HEK293 (cell line): ENCODE results near the gene PJVK.
A peak's percentile ranks its signal among the peaks of the same experiment; 100 is the strongest.

Experiments used
- BCL11A ChIP-seq: fragments of 450-650 bp; formaldehyde crosslinking; IDR thresholded peaks from 2 replicates; pipeline ENCODE4 v1.5.1; 2016; ENCODE audit warnings: low read depth, missing biosample characterization, missing genetic modification characterization
- BCL11B ChIP-seq: fragments of 450-650 bp; formaldehyde crosslinking; IDR thresholded peaks from 2 replicates; pipeline ENCODE4 v1.5.1; 2016; ENCODE audit warnings: low read depth, missing biosample characterization, missing genetic modification characterization
- FEZF1 ChIP-seq: fragments of 450-650 bp; formaldehyde crosslinking; IDR thresholded peaks from 2 replicates; pipeline ENCODE4 v1.5.1; 2016; ENCODE audit warnings: missing biosample characterization, missing genetic modification characterization
- IKZF3 ChIP-seq: fragments of 450-650 bp; IDR thresholded peaks from 2 replicates; pipeline ENCODE4 v1.5.0; 2018; ENCODE audit warnings: missing biosample characterization, mild to moderate bottlenecking, missing genetic modification characterization, moderate library complexity
- MZF1 ChIP-seq: fragments of 450-650 bp; formaldehyde crosslinking; IDR thresholded peaks from 2 replicates; pipeline ENCODE4 v1.5.1; 2017; ENCODE audit warnings: missing biosample characterization, missing genetic modification characterization, borderline replicate concordance
- SCRT2 ChIP-seq: fragments of 450-650 bp; formaldehyde crosslinking; IDR thresholded peaks from 2 replicates; pipeline ENCODE4 v1.5.1; 2016; ENCODE audit warnings: missing biosample characterization, missing genetic modification characterization
- SP7 ChIP-seq: fragments of 450-650 bp; formaldehyde crosslinking; IDR thresholded peaks from 2 replicates; pipeline ENCODE4 v1.5.1; 2016; ENCODE audit warnings: missing biosample characterization, missing genetic modification characterization
- ZBTB8A ChIP-seq: fragments of 450-650 bp; formaldehyde crosslinking; IDR thresholded peaks from 2 replicates; pipeline ENCODE4 v1.5.1; 2016; ENCODE audit warnings: missing biosample characterization, missing genetic modification characterization
- ZFP3 ChIP-seq: fragments of 450-650 bp; formaldehyde crosslinking; IDR thresholded peaks from 2 replicates; pipeline ENCODE4 v1.5.1; 2016; ENCODE audit warnings: low read depth, missing biosample characterization, missing genetic modification characterization
- ZIC2 ChIP-seq: fragments of 450-650 bp; formaldehyde crosslinking; IDR thresholded peaks from 2 replicates; pipeline ENCODE4 v1.5.1; 2016; ENCODE audit warnings: missing biosample characterization, missing genetic modification characterization
- ZNF274 ChIP-seq, 2 experiments: fragments of 200-500 bp in 1 of 2; fragments of 450-650 bp in 1 of 2; sonication (Bioruptor generic) in 1 of 2; formaldehyde crosslinking in 1 of 2; IDR thresholded peaks; 2 replicates each; pipeline versions ENCODE4 v1.5.1 to v1.6.1; 2014 to 2016; ENCODE audit warnings: borderline replicate concordance in 1 of 2, inconsistent platforms in 1 of 2, low read length in 1 of 2, missing biosample characterization in 1 of 2, missing genetic modification characterization in 1 of 2
- ZNF335 ChIP-seq: fragments of 450-650 bp; formaldehyde crosslinking; conservative IDR thresholded peaks from 2 replicates; pipeline ENCODE4 v1.5.1; 2016; ENCODE audit warnings: missing biosample characterization, missing genetic modification characterization
- ZNF37A ChIP-seq: fragments of 450-650 bp; IDR thresholded peaks from 2 replicates; pipeline ENCODE4 v1.5.1; 2018; ENCODE audit warnings: missing biosample characterization, missing genetic modification characterization
- ZNF521 ChIP-seq: fragments of 450-650 bp; formaldehyde crosslinking; IDR thresholded peaks from 2 replicates; pipeline ENCODE4 v1.5.1; 2017; ENCODE audit warnings: missing biosample characterization, mild to moderate bottlenecking, missing genetic modification characterization
- ZNF530 ChIP-seq: fragments of 450-650 bp; formaldehyde crosslinking; IDR thresholded peaks from 2 replicates; pipeline ENCODE4 v1.5.1; 2016; ENCODE audit warnings: low read depth, missing biosample characterization, missing genetic modification characterization
- ZNF558 ChIP-seq: fragments of 450-650 bp; formaldehyde crosslinking; IDR thresholded peaks from 2 replicates; pipeline ENCODE4 v1.5.1; 2016; ENCODE audit warnings: missing biosample characterization, missing genetic modification characterization
- ZNF707 ChIP-seq: fragments of 450-650 bp; formaldehyde crosslinking; IDR thresholded peaks from 2 replicates; pipeline ENCODE4 v1.5.1; 2016; ENCODE audit warnings: missing biosample characterization, missing genetic modification characterization
- ZNF777 ChIP-seq: fragments of 450-650 bp; formaldehyde crosslinking; IDR thresholded peaks from 2 replicates; pipeline ENCODE4 v1.5.1; 2017; ENCODE audit warnings: missing biosample characterization, missing genetic modification characterization, borderline replicate concordance
- ZNF843 ChIP-seq: fragments of 450-650 bp; formaldehyde crosslinking; IDR thresholded peaks from 2 replicates; pipeline ENCODE4 v1.5.1; 2016; ENCODE audit warnings: missing biosample characterization, missing genetic modification characterization
- TF ChIP-seq, protein P1 (sequence below): fragments of 450-650 bp; formaldehyde crosslinking; IDR thresholded peaks from 2 replicates; pipeline ENCODE4 v1.5.1; 2017; ENCODE audit warnings: missing biosample characterization, missing genetic modification characterization
- TF ChIP-seq, protein P2 (sequence below): fragments of 450-650 bp; formaldehyde crosslinking; IDR thresholded peaks from 2 replicates; pipeline ENCODE4 v1.5.1; 2016; ENCODE audit warnings: missing biosample characterization, missing genetic modification characterization, low read depth
- TF ChIP-seq, protein P3 (sequence below): fragments of 450-650 bp; formaldehyde crosslinking; IDR thresholded peaks from 2 replicates; pipeline ENCODE4 v1.5.1; 2016; ENCODE audit warnings: missing biosample characterization, missing genetic modification characterization
- TF ChIP-seq, protein P4 (sequence below): fragments of 450-650 bp; formaldehyde crosslinking; IDR thresholded peaks from 2 replicates; pipeline ENCODE4 v1.5.1; 2017; ENCODE audit warnings: missing biosample characterization, missing genetic modification characterization
- TF ChIP-seq, protein P5 (sequence below): fragments of 450-650 bp; formaldehyde crosslinking; IDR thresholded peaks from 2 replicates; pipeline ENCODE4 v1.5.1; 2017; ENCODE audit warnings: missing biosample characterization, missing genetic modification characterization
- TF ChIP-seq, protein P6 (sequence below): fragments of 450-650 bp; formaldehyde crosslinking; IDR thresholded peaks from 2 replicates; pipeline ENCODE4 v1.5.1; 2017; ENCODE audit warnings: missing biosample characterization, mild to moderate bottlenecking, missing genetic modification characterization, moderate library complexity
- TF ChIP-seq, protein P7 (sequence below): fragments of 450-650 bp; formaldehyde crosslinking; IDR thresholded peaks from 2 replicates; pipeline ENCODE4 v1.5.1; 2016; ENCODE audit warnings: missing biosample characterization, missing genetic modification characterization

PJVK gene

DNA sequence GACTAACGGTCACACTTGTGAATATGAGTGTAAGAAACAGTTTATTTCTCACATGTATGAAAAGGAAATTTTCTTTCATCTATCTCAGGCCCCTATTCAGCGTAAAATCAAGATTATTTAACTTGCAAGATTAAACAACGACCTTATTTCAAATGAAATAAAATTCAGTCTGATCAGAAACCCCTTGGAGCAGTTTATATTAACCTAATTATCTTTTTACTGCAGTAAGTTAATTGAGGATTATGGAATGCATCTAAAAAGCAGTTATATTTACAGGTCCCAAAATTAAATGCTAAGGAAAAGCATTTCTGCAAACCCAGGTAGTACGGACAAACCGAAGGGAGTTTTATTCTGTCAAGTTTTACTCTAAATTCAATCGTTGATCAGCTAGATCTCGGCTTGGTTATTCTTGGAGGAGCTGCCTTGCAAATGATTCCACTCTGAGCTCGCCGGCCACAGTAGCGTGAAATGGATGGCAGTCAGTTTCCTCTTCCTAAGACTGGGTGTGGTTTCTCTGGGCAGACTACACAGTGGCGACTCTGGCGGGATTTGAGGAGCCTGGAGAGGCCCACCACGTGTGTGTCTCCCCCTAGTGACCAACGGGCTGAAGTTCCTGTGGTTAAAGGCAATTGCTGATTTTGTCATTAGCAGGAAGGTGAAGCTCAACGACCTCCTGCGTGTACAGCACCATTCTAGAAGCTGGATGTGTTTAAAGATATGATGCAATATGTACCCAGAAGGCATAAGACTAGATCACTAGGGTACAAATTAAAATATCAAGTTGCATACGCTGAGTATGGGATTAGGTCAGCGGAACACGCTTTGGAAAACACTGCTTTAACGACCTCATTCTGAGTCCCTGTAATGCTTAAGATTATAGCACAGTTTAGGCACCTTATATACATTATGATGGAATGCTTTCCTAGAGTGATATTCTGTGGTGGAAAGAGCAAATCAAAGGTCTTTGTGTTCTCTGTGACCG is 36.6 kb upstream of the PJVK start (continued):
- TF ChIP-seq, protein P1, sequence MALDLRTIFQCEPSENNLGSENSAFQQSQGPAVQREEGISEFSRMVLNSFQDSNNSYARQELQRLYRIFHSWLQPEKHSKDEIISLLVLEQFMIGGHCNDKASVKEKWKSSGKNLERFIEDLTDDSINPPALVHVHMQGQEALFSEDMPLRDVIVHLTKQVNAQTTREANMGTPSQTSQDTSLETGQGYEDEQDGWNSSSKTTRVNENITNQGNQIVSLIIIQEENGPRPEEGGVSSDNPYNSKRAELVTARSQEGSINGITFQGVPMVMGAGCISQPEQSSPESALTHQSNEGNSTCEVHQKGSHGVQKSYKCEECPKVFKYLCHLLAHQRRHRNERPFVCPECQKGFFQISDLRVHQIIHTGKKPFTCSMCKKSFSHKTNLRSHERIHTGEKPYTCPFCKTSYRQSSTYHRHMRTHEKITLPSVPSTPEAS (tag by site-specific recombination), result peak; percentile 28; the same call in 1 of the 2 replicates
- TF ChIP-seq, protein P2, sequence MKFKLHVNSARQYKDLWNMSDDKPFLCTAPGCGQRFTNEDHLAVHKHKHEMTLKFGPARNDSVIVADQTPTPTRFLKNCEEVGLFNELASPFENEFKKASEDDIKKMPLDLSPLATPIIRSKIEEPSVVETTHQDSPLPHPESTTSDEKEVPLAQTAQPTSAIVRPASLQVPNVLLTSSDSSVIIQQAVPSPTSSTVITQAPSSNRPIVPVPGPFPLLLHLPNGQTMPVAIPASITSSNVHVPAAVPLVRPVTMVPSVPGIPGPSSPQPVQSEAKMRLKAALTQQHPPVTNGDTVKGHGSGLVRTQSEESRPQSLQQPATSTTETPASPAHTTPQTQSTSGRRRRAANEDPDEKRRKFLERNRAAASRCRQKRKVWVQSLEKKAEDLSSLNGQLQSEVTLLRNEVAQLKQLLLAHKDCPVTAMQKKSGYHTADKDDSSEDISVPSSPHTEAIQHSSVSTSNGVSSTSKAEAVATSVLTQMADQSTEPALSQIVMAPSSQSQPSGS (tag by site-specific recombination), result peak; percentile 93
- peak; percentile 28 for TF ChIP-seq ZNF335
- TF ChIP-seq MZF1 (tag by site-specific recombination), result peak; percentile 82
- peak; percentile 66 for TF ChIP-seq FEZF1
- TF ChIP-seq SCRT2 (tag by site-specific recombination), result no peak
- peak; percentile 90 for TF ChIP-seq ZNF843 (tag by site-specific recombination)
- TF ChIP-seq, protein P3, sequence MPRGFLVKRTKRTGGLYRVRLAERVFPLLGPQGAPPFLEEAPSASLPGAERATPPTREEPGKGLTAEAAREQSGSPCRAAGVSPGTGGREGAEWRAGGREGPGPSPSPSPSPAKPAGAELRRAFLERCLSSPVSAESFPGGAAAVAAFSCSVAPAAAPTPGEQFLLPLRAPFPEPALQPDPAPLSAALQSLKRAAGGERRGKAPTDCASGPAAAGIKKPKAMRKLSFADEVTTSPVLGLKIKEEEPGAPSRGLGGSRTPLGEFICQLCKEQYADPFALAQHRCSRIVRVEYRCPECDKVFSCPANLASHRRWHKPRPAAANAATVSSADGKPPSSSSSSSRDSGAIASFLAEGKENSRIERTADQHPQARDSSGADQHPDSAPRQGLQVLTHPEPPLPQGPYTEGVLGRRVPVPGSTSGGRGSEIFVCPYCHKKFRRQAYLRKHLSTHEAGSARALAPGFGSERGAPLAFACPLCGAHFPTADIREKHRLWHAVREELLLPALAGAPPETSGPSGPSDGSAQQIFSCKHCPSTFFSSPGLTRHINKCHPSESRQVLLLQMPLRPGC, result peak; percentile 89
- TF ChIP-seq BCL11A, result peak; percentile 97
- peak; percentile 99 for TF ChIP-seq SP7
- TF ChIP-seq, protein P4, sequence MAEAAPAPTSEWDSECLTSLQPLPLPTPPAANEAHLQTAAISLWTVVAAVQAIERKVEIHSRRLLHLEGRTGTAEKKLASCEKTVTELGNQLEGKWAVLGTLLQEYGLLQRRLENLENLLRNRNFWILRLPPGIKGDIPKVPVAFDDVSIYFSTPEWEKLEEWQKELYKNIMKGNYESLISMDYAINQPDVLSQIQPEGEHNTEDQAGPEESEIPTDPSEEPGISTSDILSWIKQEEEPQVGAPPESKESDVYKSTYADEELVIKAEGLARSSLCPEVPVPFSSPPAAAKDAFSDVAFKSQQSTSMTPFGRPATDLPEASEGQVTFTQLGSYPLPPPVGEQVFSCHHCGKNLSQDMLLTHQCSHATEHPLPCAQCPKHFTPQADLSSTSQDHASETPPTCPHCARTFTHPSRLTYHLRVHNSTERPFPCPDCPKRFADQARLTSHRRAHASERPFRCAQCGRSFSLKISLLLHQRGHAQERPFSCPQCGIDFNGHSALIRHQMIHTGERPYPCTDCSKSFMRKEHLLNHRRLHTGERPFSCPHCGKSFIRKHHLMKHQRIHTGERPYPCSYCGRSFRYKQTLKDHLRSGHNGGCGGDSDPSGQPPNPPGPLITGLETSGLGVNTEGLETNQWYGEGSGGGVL (tag by site-specific recombination), result peak; percentile 35; the same call in 1 of the 2 replicates
- TF ChIP-seq, protein P5, sequence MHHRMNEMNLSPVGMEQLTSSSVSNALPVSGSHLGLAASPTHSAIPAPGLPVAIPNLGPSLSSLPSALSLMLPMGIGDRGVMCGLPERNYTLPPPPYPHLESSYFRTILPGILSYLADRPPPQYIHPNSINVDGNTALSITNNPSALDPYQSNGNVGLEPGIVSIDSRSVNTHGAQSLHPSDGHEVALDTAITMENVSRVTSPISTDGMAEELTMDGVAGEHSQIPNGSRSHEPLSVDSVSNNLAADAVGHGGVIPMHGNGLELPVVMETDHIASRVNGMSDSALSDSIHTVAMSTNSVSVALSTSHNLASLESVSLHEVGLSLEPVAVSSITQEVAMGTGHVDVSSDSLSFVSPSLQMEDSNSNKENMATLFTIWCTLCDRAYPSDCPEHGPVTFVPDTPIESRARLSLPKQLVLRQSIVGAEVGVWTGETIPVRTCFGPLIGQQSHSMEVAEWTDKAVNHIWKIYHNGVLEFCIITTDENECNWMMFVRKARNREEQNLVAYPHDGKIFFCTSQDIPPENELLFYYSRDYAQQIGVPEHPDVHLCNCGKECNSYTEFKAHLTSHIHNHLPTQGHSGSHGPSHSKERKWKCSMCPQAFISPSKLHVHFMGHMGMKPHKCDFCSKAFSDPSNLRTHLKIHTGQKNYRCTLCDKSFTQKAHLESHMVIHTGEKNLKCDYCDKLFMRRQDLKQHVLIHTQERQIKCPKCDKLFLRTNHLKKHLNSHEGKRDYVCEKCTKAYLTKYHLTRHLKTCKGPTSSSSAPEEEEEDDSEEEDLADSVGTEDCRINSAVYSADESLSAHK (tag by site-specific recombination), result peak; percentile 77; the same call in 1 of the 2 replicates
- peak; percentile 94 for TF ChIP-seq IKZF3 (tag by site-specific recombination)
- TF ChIP-seq ZNF37A (tag by site-specific recombination), result no peak
- TF ChIP-seq ZNF777 (tag by site-specific recombination), result no peak
- TF ChIP-seq ZBTB8A (tag by site-specific recombination), result peak; percentile 82
- peak; percentile 66 for TF ChIP-seq ZFP3 (tag by site-specific recombination)
- peak; percentile 80 for TF ChIP-seq BCL11B
- TF ChIP-seq, protein P6, sequence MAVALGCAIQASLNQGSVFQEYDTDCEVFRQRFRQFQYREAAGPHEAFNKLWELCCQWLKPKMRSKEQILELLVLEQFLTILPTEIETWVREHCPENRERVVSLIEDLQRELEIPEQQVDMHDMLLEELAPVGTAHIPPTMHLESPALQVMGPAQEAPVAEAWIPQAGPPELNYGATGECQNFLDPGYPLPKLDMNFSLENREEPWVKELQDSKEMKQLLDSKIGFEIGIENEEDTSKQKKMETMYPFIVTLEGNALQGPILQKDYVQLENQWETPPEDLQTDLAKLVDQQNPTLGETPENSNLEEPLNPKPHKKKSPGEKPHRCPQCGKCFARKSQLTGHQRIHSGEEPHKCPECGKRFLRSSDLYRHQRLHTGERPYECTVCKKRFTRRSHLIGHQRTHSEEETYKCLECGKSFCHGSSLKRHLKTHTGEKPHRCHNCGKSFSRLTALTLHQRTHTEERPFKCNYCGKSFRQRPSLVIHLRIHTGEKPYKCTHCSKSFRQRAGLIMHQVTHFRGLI (tag by site-specific recombination), result peak; percentile 35; the same call in 1 of the 2 replicates
- TF ChIP-seq, protein P7, sequence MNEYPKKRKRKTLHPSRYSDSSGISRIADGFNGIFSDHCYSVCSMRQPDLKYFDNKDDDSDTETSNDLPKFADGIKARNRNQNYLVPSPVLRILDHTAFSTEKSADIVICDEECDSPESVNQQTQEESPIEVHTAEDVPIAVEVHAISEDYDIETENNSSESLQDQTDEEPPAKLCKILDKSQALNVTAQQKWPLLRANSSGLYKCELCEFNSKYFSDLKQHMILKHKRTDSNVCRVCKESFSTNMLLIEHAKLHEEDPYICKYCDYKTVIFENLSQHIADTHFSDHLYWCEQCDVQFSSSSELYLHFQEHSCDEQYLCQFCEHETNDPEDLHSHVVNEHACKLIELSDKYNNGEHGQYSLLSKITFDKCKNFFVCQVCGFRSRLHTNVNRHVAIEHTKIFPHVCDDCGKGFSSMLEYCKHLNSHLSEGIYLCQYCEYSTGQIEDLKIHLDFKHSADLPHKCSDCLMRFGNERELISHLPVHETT, result peak; percentile 90
- TF ChIP-seq ZNF530 (tag by site-specific recombination), result no peak
- peak; percentile 91 for TF ChIP-seq ZNF558
- no peak for TF ChIP-seq ZNF521 (tag by site-specific recombination)
- peak; percentile 52; the same call in 1 of the 2 replicates for TF ChIP-seq ZIC2 (tag by site-specific recombination)
- TF ChIP-seq ZNF274 (IDR thresholded peaks at IDR 0.05; ENCODE audit: low read length), result no peak
- no peak for TF ChIP-seq ZNF274 (tag by site-specific recombination; IDR thresholded peaks at IDR 0.05; ENCODE audit: borderline replicate concordance)
- no peak for TF ChIP-seq ZNF707 (tag by site-specific recombination)
